Astrocyte of the hippocampus (primary cell): ENCODE measurements around the gene PTPRT.

Experiments
- DNase-seq: peaks from one replicate; pipeline ENCODE4 v3.0.0; 2011; ENCODE audit warnings: low read depth, low spot score

Gene PTPRT

DNA sequence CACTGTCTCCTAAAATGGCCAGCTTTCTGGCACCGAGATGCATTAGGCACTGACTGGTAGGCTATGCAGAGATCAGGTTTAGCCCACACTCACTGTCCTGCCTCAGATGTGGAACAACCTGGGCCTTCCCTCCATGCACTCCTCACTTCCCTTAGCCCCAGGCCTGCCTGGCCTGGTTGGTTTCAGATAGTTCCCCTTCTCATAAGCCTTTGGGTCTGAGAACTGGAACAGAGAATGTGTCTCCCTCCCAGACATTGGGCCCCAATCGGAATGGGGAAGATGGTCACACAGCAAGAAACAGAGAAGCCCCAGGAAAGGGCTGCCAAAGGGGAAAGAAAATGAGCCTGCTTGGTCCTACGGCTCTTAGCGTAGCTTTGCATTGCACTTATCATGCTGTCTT is 809.4 kb downstream of the PTPRT start:
- DNase-seq: no peak

DNA sequence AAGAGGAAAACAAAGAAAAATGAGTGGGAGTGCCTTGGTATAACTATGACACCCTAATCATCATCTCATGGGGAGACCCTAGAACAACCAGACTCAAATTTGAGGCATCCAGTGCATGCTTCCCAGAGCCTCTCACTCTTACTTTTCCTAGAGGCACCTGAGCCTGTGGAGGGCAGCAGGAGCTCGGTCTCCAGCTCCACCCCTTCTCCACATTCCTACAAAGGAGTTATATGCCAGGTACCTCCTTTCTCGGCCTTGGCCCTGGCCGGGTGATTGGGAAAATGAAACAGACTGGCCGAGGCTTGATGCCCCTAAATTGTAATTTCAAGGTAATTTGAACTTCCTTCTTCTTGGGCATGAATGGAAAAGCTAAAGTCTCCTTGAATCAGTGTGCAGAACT is 810.3 kb downstream of the PTPRT start:
- DNase-seq: no peak

DNA sequence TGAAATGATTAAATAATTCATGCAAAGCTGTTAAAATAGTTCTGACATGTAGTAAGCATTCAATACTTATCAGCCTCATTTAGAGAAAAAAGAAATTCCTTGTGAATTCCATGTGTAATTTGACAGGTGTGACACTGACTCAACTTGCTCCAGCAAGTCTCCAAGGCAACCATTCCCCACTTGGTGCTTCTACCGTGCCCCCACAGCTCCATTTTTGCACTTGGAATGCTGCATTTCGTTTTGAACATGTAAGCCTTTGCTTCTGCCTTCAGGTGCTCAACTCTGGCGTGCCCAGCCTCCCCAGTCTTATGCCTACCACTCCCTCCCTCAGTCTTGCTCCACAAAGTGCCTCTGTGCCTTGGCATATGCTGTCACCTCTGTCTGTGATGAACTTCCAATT is 810.9 kb downstream of the PTPRT start:
- DNase-seq: no peak

DNA sequence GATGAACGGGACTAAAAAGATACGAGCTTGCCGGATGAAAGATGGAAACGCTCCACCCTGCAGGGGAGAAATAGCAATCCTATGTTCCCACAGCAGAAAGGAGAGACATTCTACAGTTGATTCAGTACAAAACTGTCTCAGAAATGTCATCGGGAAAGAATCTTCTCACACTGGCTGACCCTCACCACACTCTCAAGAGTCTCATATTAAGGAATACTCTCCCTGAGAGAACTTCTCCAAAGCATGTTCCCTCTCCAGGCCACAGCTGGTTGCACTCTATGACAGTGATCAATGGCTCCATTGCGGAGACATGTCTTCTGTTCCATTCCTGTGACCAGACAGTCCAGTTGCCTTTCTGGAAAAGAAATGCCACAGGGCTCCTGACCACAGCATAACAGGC is 813.6 kb downstream of the PTPRT start:
- no peak for DNase-seq

DNA sequence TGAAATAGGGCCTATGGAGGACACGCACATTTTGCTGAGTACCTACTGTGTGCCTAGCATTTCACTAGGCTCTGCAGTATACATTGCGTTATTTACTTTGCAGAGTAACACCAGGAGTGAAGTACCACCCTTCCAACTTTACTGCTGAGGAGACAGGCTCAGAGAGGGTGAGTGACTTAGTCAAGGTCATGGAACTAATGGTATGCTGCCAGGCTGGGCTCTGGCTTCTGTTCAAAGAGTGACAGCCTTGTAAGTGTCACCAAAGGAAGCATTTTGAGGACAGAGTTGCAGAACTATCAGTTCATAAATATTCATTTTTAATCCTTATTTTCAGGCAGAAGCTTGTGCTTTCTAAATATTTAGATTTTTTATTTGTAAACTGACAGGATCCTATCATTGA is 816.7 kb downstream of the PTPRT start:
- no peak for DNase-seq

DNA sequence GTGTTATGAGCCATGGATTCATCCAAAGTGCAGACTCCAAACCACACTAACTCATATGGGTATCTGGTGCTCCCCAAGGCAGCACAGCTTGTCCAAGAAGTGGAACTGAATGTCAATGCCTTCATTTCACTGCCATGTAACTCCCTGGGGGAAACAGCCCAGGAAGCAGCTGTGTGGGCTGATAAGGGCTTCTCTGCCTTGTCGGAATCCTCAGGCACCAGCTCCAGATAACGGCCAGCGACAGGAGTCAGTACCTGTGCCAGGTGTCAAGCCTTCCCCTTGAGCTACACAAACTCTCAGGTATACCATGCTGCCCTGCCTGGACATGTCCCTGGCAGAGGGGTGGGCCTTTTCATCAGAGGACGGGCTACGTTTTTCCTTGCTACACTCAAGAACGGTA is 819.6 kb downstream of the PTPRT start:
- no peak for DNase-seq

DNA sequence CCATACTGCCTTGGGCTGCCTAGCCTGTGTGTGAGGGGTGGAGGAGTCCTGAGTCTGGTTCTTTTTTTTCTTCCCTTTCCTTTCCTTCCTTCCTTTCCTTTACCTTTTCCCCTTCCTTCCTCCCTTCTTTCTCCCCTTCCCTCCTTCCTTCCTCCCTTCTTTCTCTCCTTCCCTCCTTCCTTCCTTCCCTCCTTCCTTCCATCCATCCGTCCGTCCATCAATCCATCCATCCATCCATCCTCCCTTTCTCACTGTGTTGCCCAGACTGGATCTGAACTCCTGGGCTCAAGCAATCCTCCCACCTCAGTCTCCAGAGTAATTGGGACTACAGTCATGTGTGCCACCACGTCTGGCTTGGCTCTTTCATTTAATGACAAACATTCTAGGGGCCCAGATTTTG is 820.8 kb downstream of the PTPRT start:
- DNase-seq: no peak

DNA sequence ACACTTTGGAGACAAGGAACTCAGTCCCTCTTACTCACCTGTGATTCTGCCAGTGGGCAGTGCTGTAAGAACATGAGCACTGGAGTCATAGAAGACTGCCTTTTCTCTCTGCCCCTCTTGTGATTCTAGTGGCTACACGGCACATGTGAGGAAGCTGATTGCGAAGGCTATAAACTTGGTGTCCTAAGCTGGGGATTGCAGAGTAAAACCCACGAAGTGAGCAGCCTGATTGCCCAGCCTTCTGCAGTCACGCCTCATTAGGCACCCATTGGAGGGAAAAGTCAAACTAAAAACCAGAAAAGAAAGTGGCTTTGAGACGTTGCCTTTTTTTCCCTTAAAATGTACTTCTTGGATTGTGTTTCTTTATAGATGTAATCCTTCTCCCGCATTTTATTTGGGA is 823.1 kb downstream of the PTPRT start:
- DNase-seq: peak; percentile 12

DNA sequence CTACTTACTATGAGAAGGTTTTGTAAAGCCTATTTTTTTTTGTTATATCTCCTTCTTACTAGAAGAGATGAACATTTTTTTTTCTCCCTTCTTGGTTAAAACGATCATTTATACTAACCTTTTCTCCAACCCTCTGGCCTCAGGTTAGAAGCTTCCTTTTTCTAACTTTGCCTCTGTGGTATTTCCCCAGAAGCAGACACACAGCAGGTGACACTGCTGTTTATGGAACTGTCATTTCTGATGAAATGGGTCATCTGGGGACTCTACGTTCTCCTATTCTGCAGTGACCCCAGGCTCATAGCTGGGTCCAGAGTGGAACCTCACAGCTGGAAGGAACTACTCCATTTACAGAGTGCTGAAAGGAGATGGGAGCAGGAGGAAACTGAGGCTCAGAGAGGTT is 825.3 kb downstream of the PTPRT start:
- DNase-seq: no peak

DNA sequence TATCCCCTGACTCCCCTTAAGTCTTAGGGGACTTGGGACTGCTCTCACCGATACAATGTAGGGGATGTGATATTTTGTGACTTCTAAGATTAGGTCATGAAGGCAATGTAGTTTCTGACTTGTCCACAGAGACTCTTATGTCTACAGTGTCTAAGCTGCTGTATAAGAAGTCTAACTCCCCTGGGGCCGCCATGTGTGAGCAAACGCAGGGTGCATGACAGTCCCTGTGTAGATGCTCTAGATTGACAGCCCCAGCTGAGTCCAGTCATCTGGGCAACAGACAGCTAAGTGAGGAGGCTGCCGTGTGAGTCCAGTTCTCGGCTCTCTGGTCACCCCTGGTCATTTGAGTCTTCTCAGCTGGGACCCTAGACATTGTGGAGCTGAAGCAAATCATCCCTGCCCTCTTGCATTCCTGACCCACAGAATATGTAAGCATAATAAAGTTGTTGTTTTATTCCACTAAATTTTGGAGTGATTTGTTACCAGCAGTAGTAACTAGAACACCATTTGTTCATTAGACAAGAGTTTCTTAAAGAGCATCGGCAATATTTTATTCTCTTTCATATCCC is 828.2 kb downstream of the PTPRT start:
- DNase-seq: no peak

DNA sequence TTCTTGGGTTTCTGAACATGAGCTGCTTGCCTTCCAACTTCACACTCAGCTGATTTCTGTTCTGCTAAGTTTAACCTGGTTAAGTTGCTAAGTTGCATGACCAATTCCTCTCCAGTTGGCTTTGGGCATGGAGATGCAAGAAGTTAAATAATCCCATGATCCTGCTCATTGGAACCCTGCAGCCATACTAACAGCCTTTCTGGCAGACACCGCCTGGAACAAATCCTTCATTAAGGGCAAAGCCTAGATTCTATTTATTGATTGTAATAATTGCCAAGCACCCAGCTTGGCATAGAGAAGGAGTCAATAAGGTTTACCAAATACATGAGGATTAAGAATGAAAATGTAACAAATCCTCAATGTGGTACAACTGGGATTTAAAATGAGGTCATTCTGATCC is 829.1 kb downstream of the PTPRT start:
- DNase-seq: no peak

DNA sequence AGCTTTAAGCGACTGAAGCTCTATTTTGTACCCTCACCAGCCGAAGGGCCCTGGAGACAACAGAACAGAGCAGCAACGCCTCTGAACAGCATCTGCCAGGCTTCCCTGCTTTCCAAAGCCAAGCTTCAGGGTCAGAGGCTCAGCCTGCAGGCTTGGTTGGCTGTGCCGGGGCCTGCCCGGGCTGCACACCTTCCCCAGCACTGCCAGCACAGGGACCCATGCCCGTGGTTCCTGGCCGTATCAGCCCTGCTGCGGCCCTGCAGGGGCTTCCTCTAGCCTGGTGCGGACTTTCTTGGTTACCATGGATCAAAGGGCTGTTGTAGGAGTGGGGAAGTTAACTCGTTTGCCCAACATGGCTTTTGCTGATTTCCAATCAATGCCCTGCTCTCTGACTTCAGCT is 830.1 kb downstream of the PTPRT start:
- DNase-seq: no peak

DNA sequence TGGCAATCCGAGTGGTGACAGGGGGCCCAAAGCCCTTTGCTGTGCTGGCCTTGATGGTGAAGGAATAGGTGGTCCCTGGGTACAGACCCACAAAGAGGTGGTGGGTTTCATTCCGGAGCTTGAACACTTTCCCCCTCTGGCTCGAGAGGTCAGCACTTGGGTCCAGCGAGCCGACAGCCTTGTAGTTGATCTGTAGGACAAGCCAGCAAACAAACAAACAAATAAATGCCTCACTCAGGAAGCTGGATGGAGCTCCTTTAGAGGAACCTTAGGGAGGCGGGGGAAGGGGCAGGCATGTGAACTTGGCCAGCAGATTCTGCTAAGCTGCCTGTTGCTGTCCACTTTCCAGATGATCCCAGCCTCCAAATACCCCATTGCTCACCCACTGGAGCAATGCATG is 837.6 kb downstream of the PTPRT start:
- DNase-seq: no peak

DNA sequence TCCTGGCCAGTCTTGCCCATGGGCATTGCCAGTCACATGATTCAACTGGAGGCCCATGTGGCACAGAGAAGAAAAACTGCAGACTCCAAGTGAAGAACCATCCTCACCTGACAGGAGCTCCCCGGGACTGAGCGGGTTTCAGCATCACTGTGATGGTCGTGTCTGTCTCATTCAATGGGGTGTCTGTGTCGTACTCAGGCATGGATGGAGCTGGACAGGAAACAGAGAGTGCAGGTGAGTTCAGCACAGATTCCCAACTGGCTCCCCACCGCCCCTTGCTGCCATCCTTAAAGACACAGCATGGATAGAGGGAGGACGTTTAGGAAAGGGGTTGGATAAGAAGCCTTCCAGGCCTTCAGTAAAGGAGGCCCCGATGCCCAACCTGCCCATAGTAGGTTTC is 839.2 kb downstream of the PTPRT start:
- no peak for DNase-seq

DNA sequence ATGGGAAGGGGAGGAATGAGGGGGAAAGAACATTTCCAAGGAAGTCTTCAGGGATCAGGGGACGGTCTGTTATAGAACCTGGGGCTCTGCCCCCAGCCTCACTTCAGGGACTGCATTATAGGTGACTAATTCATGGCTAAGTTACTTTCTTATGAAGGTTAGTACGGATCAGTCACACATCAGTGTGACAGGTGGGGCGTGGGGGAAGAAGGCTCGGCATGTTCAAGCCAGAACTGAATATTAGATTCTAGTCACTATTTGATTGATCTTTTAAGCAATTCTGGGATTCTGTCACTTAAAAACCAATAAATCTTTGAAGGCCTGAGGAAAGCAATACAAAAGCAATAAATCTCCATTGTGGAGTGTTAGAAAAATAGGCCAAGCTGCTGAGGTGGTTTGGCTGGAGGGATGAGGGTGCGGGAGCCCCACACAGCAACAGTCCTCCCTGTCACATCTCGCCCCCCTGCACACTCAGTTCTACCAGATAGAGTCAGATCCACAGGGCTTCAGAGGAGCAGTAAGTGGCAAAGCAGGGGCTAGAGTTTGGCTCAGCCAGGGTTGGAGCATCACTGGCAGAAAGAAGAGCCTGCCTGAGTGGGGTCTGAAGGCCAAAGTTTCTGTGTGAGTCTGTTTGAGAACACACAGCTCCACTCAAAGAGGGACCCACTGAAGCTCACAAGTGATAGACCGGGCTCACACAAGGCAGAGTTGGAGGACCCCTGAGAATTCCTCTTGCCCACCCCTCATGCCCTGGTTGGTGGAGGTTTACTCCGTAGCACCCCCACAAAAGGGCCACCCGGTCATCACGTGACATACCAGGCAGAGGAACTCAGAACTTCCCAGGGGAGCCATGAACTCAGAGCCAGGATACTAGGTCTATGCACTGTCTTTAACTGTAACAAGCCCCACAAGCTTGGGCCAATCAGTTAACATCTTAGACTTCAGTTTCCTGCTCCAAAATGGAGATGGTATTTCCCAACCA is 843.2 kb downstream of the PTPRT start:
- no peak for DNase-seq

DNA sequence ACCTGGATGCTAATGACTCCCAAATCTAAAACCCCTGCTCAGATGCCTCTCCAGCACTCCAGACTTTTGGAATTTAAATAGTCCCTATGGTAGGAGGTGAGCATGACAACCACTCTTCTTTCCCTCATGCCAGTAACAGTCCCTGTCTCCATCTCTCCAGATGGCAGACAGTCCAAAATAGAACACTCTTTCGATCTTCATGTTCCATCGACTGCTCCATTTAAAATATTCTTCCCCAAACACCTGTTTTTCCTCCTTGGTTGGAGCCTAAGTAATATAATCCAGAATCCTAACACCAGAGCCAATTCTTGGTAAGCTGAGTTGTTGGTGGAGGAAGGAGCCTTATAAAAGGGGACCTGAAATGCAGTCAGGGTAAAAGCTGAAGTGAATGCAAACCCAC is 848.1 kb downstream of the PTPRT start:
- no peak for DNase-seq

DNA sequence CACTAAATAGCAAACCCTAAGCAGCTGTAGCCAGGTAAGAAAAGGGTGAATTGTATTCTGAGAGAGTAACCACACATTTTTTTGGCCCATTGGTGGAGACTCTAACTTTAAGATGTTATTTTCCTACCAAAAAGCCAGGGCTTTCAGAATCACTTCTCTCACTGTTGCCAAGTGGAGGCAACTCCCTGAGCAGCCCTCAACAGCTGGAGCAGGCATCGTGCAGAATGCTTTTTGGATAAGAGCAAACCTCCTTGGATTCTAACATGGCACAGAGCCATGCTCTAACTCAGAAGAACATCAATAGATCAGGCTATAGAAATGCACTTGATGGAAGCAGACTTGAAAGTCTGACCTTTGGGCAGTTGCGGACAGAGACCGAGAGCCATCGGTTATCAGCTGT is 849.3 kb downstream of the PTPRT start:
- no peak for DNase-seq

DNA sequence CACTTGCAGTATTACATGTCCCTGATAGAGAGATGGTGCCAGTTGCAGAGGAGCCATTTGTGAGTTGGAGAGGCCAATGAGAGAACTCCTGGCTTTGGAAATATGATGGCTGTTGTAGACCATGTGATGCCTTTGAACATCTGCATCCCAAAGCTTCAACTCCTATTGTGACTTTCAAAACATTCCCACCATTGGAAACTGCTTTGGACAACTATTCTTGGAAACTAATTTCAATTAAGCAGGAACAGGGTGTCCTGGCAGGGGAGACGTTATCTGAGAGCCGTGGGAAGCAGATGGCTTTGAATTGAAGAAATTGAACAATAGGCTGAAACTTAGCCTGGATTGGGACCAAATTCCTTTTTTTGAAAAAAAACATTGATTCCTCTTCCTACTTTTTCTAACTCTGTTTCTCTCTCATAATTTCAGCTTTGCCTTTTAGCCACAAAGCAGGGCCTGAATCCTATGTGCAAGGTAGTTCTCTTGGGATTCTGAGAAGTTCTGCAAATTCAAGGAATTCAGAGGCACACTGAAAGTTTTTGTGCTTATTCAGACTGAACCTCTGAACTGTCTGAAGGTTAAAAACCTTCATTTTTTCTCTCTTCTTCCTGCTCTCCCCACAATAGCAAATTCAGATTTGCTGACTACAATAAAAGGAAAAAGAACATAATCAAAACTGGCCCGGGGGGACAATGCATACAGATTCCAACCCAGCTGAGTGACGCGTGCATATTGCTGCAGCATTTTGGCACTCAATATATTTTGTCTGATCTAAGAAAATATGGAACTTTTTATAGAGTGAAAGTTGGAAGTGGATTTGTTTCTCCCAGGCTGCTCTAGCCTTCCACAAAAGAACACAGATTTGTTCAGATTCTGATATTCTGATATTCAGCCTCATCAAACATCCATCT is 851.2 kb downstream of the PTPRT start:
- no peak for DNase-seq

DNA sequence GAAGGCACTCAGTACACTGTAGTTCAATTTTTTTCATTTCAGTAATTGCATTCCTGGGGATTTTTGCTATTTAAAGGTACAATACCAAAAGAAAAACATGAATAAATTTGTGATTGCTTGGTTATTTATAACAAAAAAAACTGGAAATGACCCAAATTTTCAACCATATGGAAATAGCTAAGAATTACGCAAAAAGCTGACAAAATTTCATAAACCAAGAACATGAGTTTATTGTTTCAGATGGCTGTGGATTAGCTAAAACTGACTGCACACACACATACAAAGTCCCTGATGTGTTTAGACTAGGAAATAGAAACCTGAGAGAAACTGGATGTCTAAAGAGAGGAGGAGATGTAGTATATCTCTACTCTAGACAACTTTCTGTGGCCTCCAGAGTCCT is 853.1 kb downstream of the PTPRT start:
- no peak for DNase-seq

DNA sequence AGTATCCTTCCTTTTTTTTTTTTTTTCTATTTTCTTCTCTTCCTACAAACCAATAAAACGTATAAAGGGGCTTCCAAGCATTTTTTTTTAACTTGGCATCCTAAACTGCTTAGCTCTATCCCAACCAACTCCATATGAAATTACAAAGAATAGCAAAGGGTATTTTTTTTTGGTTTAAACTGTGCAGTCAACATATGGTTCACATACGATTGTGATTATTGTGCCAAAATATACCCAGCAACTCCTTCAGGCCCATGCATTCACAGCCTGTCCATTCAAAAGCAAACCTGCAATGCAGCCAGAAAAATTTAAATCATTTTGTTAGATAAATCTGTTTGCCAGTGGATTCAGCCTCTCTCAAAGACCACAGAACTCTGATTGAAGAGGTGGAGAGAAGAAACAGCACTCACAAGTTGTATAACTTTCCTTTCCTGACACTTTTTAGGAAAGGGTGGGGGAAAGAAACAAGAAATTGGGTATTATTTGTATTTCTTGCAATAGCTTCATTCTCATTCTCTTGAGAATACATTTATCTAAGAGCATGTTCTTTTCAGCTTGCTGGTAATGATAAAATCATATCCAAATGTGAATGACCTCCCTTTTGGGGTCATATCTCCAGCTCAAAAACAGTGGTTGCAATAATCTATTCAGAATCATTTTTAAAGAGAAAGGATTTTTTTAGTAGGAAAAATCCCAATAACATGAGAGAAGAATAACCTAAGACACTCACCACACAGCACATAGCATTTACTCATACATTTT is 870.3 kb downstream of the PTPRT start:
- DNase-seq: no peak

DNA sequence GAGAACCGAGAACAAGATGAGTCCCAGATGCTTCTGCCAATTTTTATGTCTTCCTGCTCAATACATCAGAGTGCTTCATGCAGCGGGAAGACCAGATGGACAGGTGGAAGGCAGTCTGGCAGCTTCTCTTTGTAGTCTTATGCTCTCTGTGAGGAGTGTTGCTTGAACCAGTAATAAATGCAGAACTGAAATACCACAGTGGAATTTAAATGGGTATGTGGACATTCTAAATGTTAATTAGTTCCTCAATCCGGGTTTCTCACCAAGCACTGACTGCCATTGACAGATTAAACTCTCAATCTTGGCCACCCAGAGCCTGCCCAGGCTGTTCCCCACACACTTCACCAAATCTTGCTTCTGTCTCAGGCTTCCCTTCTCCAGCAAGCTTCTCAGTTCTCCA is 876.0 kb downstream of the PTPRT start:
- no peak for DNase-seq

DNA sequence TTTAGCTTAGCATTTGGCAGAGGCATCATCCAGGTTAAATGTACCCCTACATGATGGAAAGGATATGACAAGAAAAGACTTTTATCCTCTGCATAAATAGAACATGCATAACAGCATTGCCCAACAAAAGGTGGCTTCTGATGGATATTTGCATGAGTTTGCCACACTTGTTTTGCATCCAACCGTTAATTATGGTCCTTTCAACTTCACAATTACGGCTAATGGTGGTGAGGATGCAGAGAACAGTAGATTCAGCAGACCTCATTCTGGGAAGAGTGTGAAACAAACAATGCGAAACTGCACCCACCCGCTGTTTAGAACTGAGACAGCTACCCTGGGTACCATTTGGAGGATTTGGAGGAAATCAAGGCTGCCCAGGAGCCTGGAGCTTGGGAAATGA is 880.7 kb downstream of the PTPRT start:
- no peak for DNase-seq
